GM12872 (cell line): ENCODE results near the gene CCDC51.

ENCODE experiments used
- CTCF ChIP-seq: IDR thresholded peaks from 3 replicates; pipeline ENCODE4 v1.5.1; 2011; ENCODE audit warnings: low read depth, mild to moderate bottlenecking, low read length, moderate library complexity; ENCODE audit not compliant: insufficient read depth

Gene CCDC51

DNA sequence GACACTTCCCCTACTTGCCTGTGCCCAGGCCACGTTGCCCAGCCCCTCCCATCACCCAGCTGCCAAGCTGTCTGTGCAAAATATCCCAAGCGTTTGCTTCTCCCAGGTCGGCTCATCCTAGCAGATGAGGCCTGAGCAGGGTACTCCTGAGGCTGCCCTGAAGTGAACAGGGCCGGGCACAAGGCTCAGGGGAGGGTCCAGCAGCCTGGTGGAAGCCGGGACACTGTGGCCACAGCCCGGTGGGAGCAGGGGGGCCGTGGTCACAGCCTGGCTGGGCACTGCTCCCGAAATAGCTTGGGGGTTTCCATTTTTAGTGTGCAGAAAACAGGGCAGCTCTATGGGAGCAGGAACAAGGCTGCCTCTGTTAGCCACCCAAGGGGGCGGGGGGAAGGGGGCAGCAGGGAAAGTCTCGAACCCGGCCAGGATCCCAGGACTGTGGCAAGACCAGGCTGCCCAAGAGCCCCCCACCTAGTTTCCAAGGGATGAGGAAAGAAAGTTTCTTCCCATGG lies 13.5 kb downstream of the CCDC51 start:
- no peak for TF ChIP-seq CTCF

DNA sequence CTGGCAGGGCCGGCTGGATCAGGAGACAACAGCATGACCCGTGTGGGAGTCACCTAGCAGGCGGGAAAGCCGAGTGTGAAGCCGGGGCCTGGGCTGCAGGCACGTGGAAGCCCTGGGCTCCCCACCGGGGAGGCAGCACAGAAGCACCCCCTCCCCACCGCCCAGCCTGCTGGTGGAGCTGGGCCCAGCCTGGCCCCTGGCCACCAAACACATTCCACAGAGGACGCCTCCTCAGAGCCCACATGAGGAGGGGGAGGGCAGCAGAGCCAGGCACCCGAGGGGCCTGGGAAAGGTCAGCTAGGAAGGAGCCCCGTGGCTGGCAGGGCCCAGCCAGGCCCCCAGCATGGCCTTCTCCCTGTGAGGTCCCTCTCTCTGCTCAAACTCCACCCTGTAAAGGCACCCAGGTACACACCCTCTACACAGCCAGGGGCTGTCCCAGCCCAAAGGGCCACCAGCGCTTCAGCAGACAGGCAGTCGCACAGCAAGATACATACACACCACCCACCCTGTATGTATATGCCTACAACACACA lies 14.6 kb downstream of the CCDC51 start:
- TF ChIP-seq CTCF = no peak

GRCh38 chr3:48423883-48424695 lies 15.8 kb downstream of the CCDC51 start:
- no peak for TF ChIP-seq CTCF

GRCh38 chr3:48423241-48423882 lies 16.6 kb downstream of the CCDC51 start:
- TF ChIP-seq CTCF = no peak

DNA sequence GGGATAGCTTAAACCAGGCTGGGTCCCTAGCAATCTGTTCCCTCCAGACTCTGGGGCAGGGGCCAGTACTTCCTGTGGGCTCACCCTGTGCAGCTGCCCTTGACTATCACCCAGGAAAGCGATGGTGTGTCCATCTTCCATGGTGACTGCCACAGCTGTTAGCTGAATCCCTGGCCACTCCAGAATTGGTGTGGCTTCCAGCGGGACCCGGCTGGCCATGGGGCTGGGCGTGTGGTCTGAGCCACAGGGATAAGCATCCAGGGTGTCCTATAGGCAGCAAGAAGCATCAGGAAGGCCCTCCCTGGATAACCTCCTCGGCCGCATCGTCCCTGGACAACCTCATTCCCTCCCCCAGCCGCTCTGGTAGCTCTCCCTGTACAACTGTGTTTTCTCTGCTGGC lies 17.2 kb downstream of the CCDC51 start:
- no peak for TF ChIP-seq CTCF

DNA sequence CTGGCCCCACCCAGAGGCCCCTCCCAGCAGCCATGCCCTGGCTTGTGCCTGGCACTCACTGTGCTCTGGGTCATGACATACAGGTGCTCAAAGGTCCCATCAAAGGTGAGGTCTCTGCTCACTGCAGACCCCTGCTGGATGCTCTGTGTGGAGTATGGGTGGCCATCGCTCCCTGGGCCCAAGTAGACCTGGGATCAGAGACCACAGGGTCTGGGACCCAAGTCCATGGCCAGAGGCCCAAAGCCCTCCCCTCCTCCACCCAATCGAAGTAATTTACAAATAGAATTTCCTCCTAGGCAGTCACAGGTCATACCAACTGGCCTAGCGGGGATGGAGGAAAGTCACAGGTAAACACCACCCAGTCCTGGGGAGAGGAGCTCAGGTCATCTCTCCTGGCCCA lies 17.6 kb downstream of the CCDC51 start:
- TF ChIP-seq CTCF = peak; percentile 28; the same call in 2 of the 3 replicates

- TF ChIP-seq CTCF = no peak
Observed at GRCh38 chr3:48420561-48420960, 19.4 kb downstream of the CCDC51 start.
